ENCODE data around the gene MAP3K2. TPM values are rescaled to one million over a fixed set of nuclear protein-coding genes. Genes with fewer than 3 reads are reported as not detected.
"Not testable (repeated sequence)": the region's sequence is repeated elsewhere in the genome, so short reads cannot be mapped to it uniquely, and the experiment has no call there.

The MAP3K2 gene
- total and polyA plus RNA-seq, 4 donors = 5.9 to 46.2 (median 17.0) TPM

- Histone ChIP-seq H3K27ac (ENCODE audit: low read depth in 1 of 2, low read length in 2 of 2) (peak overlapping the region; percentile 85), H3K36me3 (ENCODE audit: control insufficient read depth in 4 of 4, insufficient read depth in 3 of 4, low read depth in 1 of 4, low read length in 3 of 4) (no peaks in the 10 kb centered on the region), H3K9ac (ENCODE audit: low read depth in 1 of 2, low read length in 2 of 2) (peak overlapping the region in 1 of 2 donors; percentile 45), H3K4me3 (ENCODE audit: low read depth in 1 of 3, low read length in 3 of 3) (peak overlapping the region in 2 of 3 donors; percentile 17), H3K27me3 (ENCODE audit: control insufficient read depth in 4 of 4, insufficient read depth in 4 of 4, low read length in 3 of 4) (no peaks in the 10 kb centered on the region), H3K9me3 (ENCODE audit: control insufficient read depth in 4 of 4, low read length in 3 of 4) (no peaks in the 10 kb centered on the region), H3K4me1 (ENCODE audit: control insufficient read depth in 4 of 4, insufficient read depth in 4 of 4, low read length in 3 of 4) (peaks cover 16 to 58% (median 34%) of the 10 kb centered on the region in 4 donors)
- 10% methylated on average over 6 of the region's 6 CpGs for WGBS
- DNase-seq (ENCODE audit: low spot score) = no peak
- no peak for TF ChIP-seq RXRA (IDR thresholded peaks at IDR 0.05)
- peak; percentile 59 for TF ChIP-seq YY1 (IDR thresholded peaks at IDR 0.05)
- TF ChIP-seq ATF3 (IDR thresholded peaks at IDR 0.05) = no peak
- peak; percentile 10 to 12 for TF ChIP-seq RAD21 (IDR thresholded peaks at IDR 0.05)
- TF ChIP-seq HNF4A (conservative IDR thresholded peaks at IDR 0.05) = peak in 1 of 2 donors; percentile 3
- peak in 1 of 2 donors; percentile 19 for TF ChIP-seq JUND (IDR thresholded peaks at IDR 0.05)
- no peak for TF ChIP-seq EGR1 (IDR thresholded peaks at IDR 0.05; ENCODE audit: low read depth in 2 of 2)
- peak; percentile 6 for TF ChIP-seq MAX (IDR thresholded peaks at IDR 0.05)
- no peak for TF ChIP-seq GABPA (IDR thresholded peaks at IDR 0.05 in 1 of 2, conservative IDR thresholded peaks at IDR 0.05 in 1 of 2)
- TF ChIP-seq SP1 (IDR thresholded peaks at IDR 0.05) = no peak
Observed at GRCh38 chr2:127410871-127411652, 23.3 kb upstream of the MAP3K2 start.

GRCh38 chr2:127409716-127410115, 21.9 kb upstream of the MAP3K2 start:
- H3K36me3 ChIP-seq (ENCODE audit: control insufficient read depth in 4 of 4, insufficient read depth in 3 of 4, low read depth in 1 of 4, low read length in 3 of 4); H3K4me3 ChIP-seq (ENCODE audit: low read depth in 1 of 3, low read length in 3 of 3); H3K9me3 ChIP-seq (ENCODE audit: control insufficient read depth in 4 of 4, low read length in 3 of 4); H3K27me3 ChIP-seq (ENCODE audit: control insufficient read depth in 4 of 4, insufficient read depth in 4 of 4, low read length in 3 of 4); DNase-seq (ENCODE audit: low spot score); H3K9ac ChIP-seq (ENCODE audit: low read depth in 1 of 2, low read length in 2 of 2): not testable (repeated sequence)
- WGBS = 99% methylated on average over 8 of the region's 8 CpGs
- H3K4me1 ChIP-seq (ENCODE audit: control insufficient read depth in 4 of 4, insufficient read depth in 4 of 4, low read length in 3 of 4) = peaks cover 8 to 46% (median 24%) of the 10 kb centered on the region in 4 donors
- peak overlapping the region; percentile 85 for H3K27ac ChIP-seq (ENCODE audit: low read depth in 1 of 2, low read length in 2 of 2)

GRCh38 chr2:127408807-127409099, 21.0 kb upstream of the MAP3K2 start:
- Histone ChIP-seq H3K27ac (ENCODE audit: low read depth in 1 of 2, low read length in 2 of 2) (peak overlapping the region; percentile 92 to 95), H3K4me3 (ENCODE audit: low read depth in 1 of 3, low read length in 3 of 3) (peak overlapping the region in 1 of 3 donors; percentile 67), H3K27me3 (ENCODE audit: control insufficient read depth in 4 of 4, insufficient read depth in 4 of 4, low read length in 3 of 4) (no peaks in the 10 kb centered on the region), H3K9ac (ENCODE audit: low read depth in 1 of 2, low read length in 2 of 2) (no peak overlapping the region), H3K9me3 (ENCODE audit: control insufficient read depth in 4 of 4, low read length in 3 of 4) (no peaks in the 10 kb centered on the region), H3K36me3 (ENCODE audit: control insufficient read depth in 4 of 4, insufficient read depth in 3 of 4, low read depth in 1 of 4, low read length in 3 of 4) (no peaks in the 10 kb centered on the region), H3K4me1 (ENCODE audit: control insufficient read depth in 4 of 4, insufficient read depth in 4 of 4, low read length in 3 of 4) (peaks cover 5 to 37% (median 20%) of the 10 kb centered on the region in 4 donors)
- TF ChIP-seq EGR1 (IDR thresholded peaks at IDR 0.05; ENCODE audit: low read depth in 2 of 2) = no peak
- TF ChIP-seq HNF4A (conservative IDR thresholded peaks at IDR 0.05) = no peak
- TF ChIP-seq RXRA (IDR thresholded peaks at IDR 0.05) = no peak
- TF ChIP-seq, protein P1, sequence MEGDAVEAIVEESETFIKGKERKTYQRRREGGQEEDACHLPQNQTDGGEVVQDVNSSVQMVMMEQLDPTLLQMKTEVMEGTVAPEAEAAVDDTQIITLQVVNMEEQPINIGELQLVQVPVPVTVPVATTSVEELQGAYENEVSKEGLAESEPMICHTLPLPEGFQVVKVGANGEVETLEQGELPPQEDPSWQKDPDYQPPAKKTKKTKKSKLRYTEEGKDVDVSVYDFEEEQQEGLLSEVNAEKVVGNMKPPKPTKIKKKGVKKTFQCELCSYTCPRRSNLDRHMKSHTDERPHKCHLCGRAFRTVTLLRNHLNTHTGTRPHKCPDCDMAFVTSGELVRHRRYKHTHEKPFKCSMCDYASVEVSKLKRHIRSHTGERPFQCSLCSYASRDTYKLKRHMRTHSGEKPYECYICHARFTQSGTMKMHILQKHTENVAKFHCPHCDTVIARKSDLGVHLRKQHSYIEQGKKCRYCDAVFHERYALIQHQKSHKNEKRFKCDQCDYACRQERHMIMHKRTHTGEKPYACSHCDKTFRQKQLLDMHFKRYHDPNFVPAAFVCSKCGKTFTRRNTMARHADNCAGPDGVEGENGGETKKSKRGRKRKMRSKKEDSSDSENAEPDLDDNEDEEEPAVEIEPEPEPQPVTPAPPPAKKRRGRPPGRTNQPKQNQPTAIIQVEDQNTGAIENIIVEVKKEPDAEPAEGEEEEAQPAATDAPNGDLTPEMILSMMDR (IDR thresholded peaks at IDR 0.05; ENCODE audit: low read depth, low read length, missing input control) = no peak
- TF ChIP-seq RAD21 (IDR thresholded peaks at IDR 0.05) = no peak
- no peak for TF ChIP-seq ATF3 (IDR thresholded peaks at IDR 0.05)
- TF ChIP-seq NR2F2 (IDR thresholded peaks at IDR 0.05) = no peak
- no peak for TF ChIP-seq FOXA1 (IDR thresholded peaks at IDR 0.05)
- TF ChIP-seq HNF4G (IDR thresholded peaks at IDR 0.05) = no peak
- no peak for TF ChIP-seq JUND (IDR thresholded peaks at IDR 0.05)
- no peak for TF ChIP-seq MAX (IDR thresholded peaks at IDR 0.05)
- no peak for TF ChIP-seq GABPA (IDR thresholded peaks at IDR 0.05 in 1 of 2, conservative IDR thresholded peaks at IDR 0.05 in 1 of 2)
- TF ChIP-seq FOXA2 (IDR thresholded peaks at IDR 0.05) = no peak
- no peak for DNase-seq (ENCODE audit: low spot score)
- WGBS = 81% methylated on average over 10 of the region's 10 CpGs

Measured in liver (tissue), 9 donors.